ENCODE data around the gene NOTUM.
"Not testable (repeated sequence)": the region's sequence is repeated elsewhere in the genome, so short reads cannot be mapped to it uniquely, and the experiment has no call there.

Gene NOTUM

GRCh38 chr17:81995463-81996231, 34.7 kb upstream of the NOTUM start:
- no peak for DNase-seq

- no peak for DNase-seq
Measured at GRCh38 chr17:81994593-81995462, 33.8 kb upstream of the NOTUM start.

- DNase-seq: no peak
Measured at GRCh38 chr17:81993729-81994592, 33.0 kb upstream of the NOTUM start.

- DNase-seq: no peak
Measured at GRCh38 chr17:81992306-81993102, 31.5 kb upstream of the NOTUM start.

- no peak for DNase-seq
Measured at GRCh38 chr17:81991684-81992305, 30.8 kb upstream of the NOTUM start.

- no peak for DNase-seq
Measured at GRCh38 chr17:81990836-81991683, 30.1 kb upstream of the NOTUM start.

GRCh38 chr17:81987161-81987770, 26.3 kb upstream of the NOTUM start:
- DNase-seq: no peak

- DNase-seq: no peak
Measured at GRCh38 chr17:81986606-81987005, 25.6 kb upstream of the NOTUM start.

- DNase-seq: no peak
Measured at GRCh38 chr17:81984773-81985410, 23.9 kb upstream of the NOTUM start.

GRCh38 chr17:81983639-81984373, 22.8 kb upstream of the NOTUM start:
- DNase-seq: no peak

- DNase-seq: no peak
Measured at GRCh38 chr17:81983011-81983638, 22.1 kb upstream of the NOTUM start.

GRCh38 chr17:81981511-81981910, 20.5 kb upstream of the NOTUM start:
- not testable (repeated sequence) for DNase-seq

GRCh38 chr17:81980707-81981343, 19.8 kb upstream of the NOTUM start:
- DNase-seq: no peak

GRCh38 chr17:81980122-81980521, 19.1 kb upstream of the NOTUM start:
- DNase-seq: no peak

GRCh38 chr17:81978524-81979298, 17.7 kb upstream of the NOTUM start:
- no peak for DNase-seq

- DNase-seq: peak; percentile 89
Measured at GRCh38 chr17:81977211-81977808, 16.3 kb upstream of the NOTUM start, which contains the start of gene ASPSCR1. Gene ASPSCR1, plus strand, starts transcription at chr17:81977629. Its CDS starts 18 bp downstream, at chr17:81977647.

Data from COR-L47 (cell line).